ENCODE results near the gene SLC39A9.

GRCh38 chr14:69428289-69428998 lies 30.0 kb downstream of the SLC39A9 start:
- no peak for TF ChIP-seq POLR2A (IDR thresholded peaks at IDR 0.05)
- TF ChIP-seq CTCF (IDR thresholded peaks at IDR 0.05) = no peak

Data from esophagus squamous epithelium (tissue), 4 donors.